Measurements from ENCODE around the gene ADAM17. TPM values are rescaled to one million over a fixed set of nuclear protein-coding genes. Genes with fewer than 3 reads are reported as not detected.
A peak's percentile ranks its signal among the peaks of the same experiment; 100 is the strongest.

ADAM17 gene
- total and polyA plus RNA-seq, 10 of the 15 experiments (the other 5 are each of a cell fraction or from before 2014, with no cell fraction given), result 2.3 to 18.5 (median 13.4) TPM

GRCh38 chr2:9549420-9549819 lies 6.2 kb downstream of the ADAM17 start (continued):
- TF ChIP-seq HSF1 (IDR thresholded peaks at IDR 0.05; ENCODE audit: low read depth, low read length), result peak; percentile 68; the same call in 1 of the 2 replicates

- 0% methylated on average over 2 of the region's 2 CpGs for WGBS (ENCODE audit: insufficient coverage, insufficient replicate concordance, low lambda C conversion rate, missing lambda C conversion rate)
- H3K79me2 ChIP-seq (ENCODE audit: control insufficient read depth, insufficient read depth, low read length), result peaks cover 91% of the 10 kb centered on the region
- TF ChIP-seq ATF7 (IDR thresholded peaks at IDR 0.05; ENCODE audit: low read depth), result peak; percentile 97
- no peak for TF ChIP-seq KAT2A (conservative IDR thresholded peaks at IDR 0.05; ENCODE audit: control insufficient read depth, low read depth, low read length)
- 0 out of 2 replicates have a peak, but pooled peaks have one; percentile 8 for TF ChIP-seq PKNOX1 (IDR thresholded peaks at IDR 0.05)
- peak; percentile 43; the same call in 1 of the 2 replicates for TF ChIP-seq JUNB (IDR thresholded peaks at IDR 0.05)
- TF ChIP-seq CBX3 (IDR thresholded peaks at IDR 0.05; ENCODE audit: borderline replicate concordance, low read depth), result no peak
- TF ChIP-seq NFIC (IDR thresholded peaks at IDR 0.05; ENCODE audit: low read depth, low read length), result peak; percentile 51; the same call in 1 of the 2 replicates
- TF ChIP-seq ZNF687 (IDR thresholded peaks at IDR 0.05), result 0 out of 2 replicates have a peak, but pooled peaks have one; percentile 42
- TF ChIP-seq CREB1 (IDR thresholded peaks at IDR 0.05; ENCODE audit: low read depth), result peak; percentile 86
- 0 out of 2 replicates have a peak, but pooled peaks have one; percentile 21 for TF ChIP-seq PML (IDR thresholded peaks at IDR 0.05; ENCODE audit: low read length)
- no peak for TF ChIP-seq E4F1 (IDR thresholded peaks at IDR 0.05; ENCODE audit: borderline replicate concordance, partially characterized antibody)
Measured at GRCh38 chr2:9548506-9548905, 7.1 kb downstream of the ADAM17 start.

More at GRCh38 chr2:9548506-9548905, 7.1 kb downstream of the ADAM17 start:
- Histone ChIP-seq H4K20me1 (ENCODE audit: control insufficient read depth, insufficient read depth) (no peaks in the 10 kb centered on the region), H3K4me3 (peak overlapping the region; percentile 64), H3K36me3 (ENCODE audit: control insufficient read depth in 2 of 2, insufficient read depth in 2 of 2, low read length in 1 of 2) (no peaks in the 10 kb centered on the region), H3K4me2 (ENCODE audit: control insufficient read depth, insufficient read depth) (peak overlapping the region; percentile 92), H3K9ac (ENCODE audit: control insufficient read depth, insufficient read depth, low read length) (peak overlapping the region; percentile 62), H3K4me1 (ENCODE audit: control insufficient read depth, insufficient read depth, low read length) (peaks cover 67% of the 10 kb centered on the region), H2AFZ (ENCODE audit: control insufficient read depth, low read depth, low read length) (no peak overlapping the region), H3K9me3 (replicated peaks; ENCODE audit: control insufficient read depth, insufficient read depth, low read length) (no peaks in the 10 kb centered on the region), H3K27ac (ENCODE audit: control insufficient read depth, insufficient read depth) (peak overlapping the region; percentile 83), H3K27me3 (replicated peaks in 1 of 2; ENCODE audit: control insufficient read depth in 2 of 2, insufficient read depth in 2 of 2, low read length in 1 of 2) (no peaks in the 10 kb centered on the region)
- SMC1A ChIA-PET (ENCODE audit: uncharacterized antibody, unreplicated experiment), result interaction anchor here (0.6 to 10.3 kb wide), 5 partner anchors 9 to 486 kb away, joined by 3 to 152 read pairs (median 6); no protein-coding TSS in a partner anchor
- ATAC-seq, result peak; percentile 70
- POLR2A ChIA-PET, result interaction anchor here (0.8 to 3.9 kb wide), 5 partner anchors 11 to 82 kb away, joined by 3 to 51 read pairs (median 3); partner anchors contain the start of gene YWHAQ
- DNase-seq (ENCODE audit: low read depth, low spot score), result no peak
- intact Hi-C loops (cut with micrococcal nuclease; ENCODE audit: unreplicated experiment), result loop anchor here (1.0 kb wide), 1 partner anchor 10 kb away; no protein-coding TSS in a partner anchor
- CTCF ChIA-PET, result interaction anchor here (0.6 to 3.4 kb wide), 6 partner anchors 8 to 75 kb away, joined by 3 to 17 read pairs (median 10); partner anchors contain the start of genes ADAM17 and IAH1
- no TSS peak for BruUV-seq (replicated peaks)
- in situ Hi-C loops (cut with MboI), result no loop called here
- RAD21 ChIA-PET (ENCODE audit: unreplicated experiment), result interaction anchor here (0.9 to 4.5 kb wide), 5 partner anchors 8 to 82 kb away, joined by 3 to 42 read pairs (median 4); partner anchors contain the start of genes IAH1 and YWHAQ
- FAIRE-seq, result no peak

Measured in GM12878 (cell line).